Gastroesophageal sphincter (tissue), 4 donors: ENCODE measurements around the gene RALGPS1. TPM values are rescaled to one million over a fixed set of nuclear protein-coding genes. Genes with fewer than 3 reads are reported as not detected.

Source experiments
- ATAC-seq: fragments of 150-250 bp; one replicate; pipeline ENCODE4 v1.9.1; 2016; ENCODE audit warnings: mild to moderate bottlenecking, moderate library complexity
- H3K27ac ChIP-seq, 4 donors: fragments of 200-600 bp; sonication (generic) in 3 of 4; 1 replicate in 3 of 4; 2 replicates in 1 of 4; pipeline ENCODE4 v1.5.1; 2016 to 2019
- H3K27me3 ChIP-seq: fragments of 200-600 bp; sonication (generic); one replicate; pipeline ENCODE4 v1.5.1; 2019
- H3K36me3 ChIP-seq, 2 donors: fragments of 200-600 bp; sonication (generic); one replicate each; pipeline ENCODE4 v1.5.1; 2019; ENCODE audit warnings: control low read depth in 1 of 2
- H3K4me1 ChIP-seq, 3 donors: fragments of 200-600 bp; sonication (generic); 1 replicate in 2 of 3; 2 replicates in 1 of 3; pipeline ENCODE4 v1.5.1; 2016 to 2019; ENCODE audit warnings: control low read depth in 2 of 3
- H3K4me3 ChIP-seq, 2 donors: fragments of 200-600 bp; sonication (generic); one replicate each; pipeline ENCODE4 v1.5.1; 2019; ENCODE audit warnings: mild to moderate bottlenecking in 1 of 2, moderate library complexity in 1 of 2
- H3K9me3 ChIP-seq, 3 donors: fragments of 200-600 bp; sonication (generic); one replicate each; pipeline ENCODE4 v1.5.1; 2017 to 2019; ENCODE audit warnings: control low read depth in 2 of 3
- EP300 ChIP-seq: sonication (generic); formaldehyde crosslinking; IDR thresholded peaks from one replicate; pipeline ENCODE4 v1.6.1; 2017; ENCODE audit warnings: antibody characterized with exemption, mild to moderate bottlenecking
- POLR2A ChIP-seq, 2 donors: fragments of 450-650 bp; IDR thresholded peaks; one replicate each; pipeline ENCODE4 v1.6.1; 2017; ENCODE audit warnings: antibody characterized with exemption in 2 of 2, mild to moderate bottlenecking in 2 of 2, moderate library complexity in 1 of 2
- POLR2AphosphoS5 ChIP-seq: sonication (generic); formaldehyde crosslinking; IDR thresholded peaks from one replicate; pipeline ENCODE4 v1.6.1; 2017; ENCODE audit warnings: antibody characterized with exemption
- WGBS, 2 donors: methylation state at CpG; one replicate each; pipeline ENCODE4 v1.1.5; 2018; ENCODE audit warnings: low coverage in 1 of 2; 5-methylcytosine and 5-hydroxymethylcytosine counted together
- total RNA-seq, 4 donors: library from RNA; depleted of rRNA; stranded (reverse); fragments of >200 nt; gene quantifications; one replicate each; pipeline ENCODE4 v1.1.0, GENCODE V29; 2016
- TF ChIP-seq, protein P1 (sequence below), 4 experiments: fragments of 200-600 bp in 2 of 4; fragments of 450-650 bp in 2 of 4; sonication (generic) in 1 of 4; IDR thresholded peaks; one replicate each; pipeline ENCODE4 v1.5.1; 2017 to 2019; ENCODE audit warnings: antibody characterized with exemption in 4 of 4, mild to moderate bottlenecking in 2 of 4, moderate library complexity in 2 of 4

Gene RALGPS1
- total RNA-seq, 4 donors from 2014 or later, result 5.9 to 17.4 (median 11.3) TPM

DNA sequence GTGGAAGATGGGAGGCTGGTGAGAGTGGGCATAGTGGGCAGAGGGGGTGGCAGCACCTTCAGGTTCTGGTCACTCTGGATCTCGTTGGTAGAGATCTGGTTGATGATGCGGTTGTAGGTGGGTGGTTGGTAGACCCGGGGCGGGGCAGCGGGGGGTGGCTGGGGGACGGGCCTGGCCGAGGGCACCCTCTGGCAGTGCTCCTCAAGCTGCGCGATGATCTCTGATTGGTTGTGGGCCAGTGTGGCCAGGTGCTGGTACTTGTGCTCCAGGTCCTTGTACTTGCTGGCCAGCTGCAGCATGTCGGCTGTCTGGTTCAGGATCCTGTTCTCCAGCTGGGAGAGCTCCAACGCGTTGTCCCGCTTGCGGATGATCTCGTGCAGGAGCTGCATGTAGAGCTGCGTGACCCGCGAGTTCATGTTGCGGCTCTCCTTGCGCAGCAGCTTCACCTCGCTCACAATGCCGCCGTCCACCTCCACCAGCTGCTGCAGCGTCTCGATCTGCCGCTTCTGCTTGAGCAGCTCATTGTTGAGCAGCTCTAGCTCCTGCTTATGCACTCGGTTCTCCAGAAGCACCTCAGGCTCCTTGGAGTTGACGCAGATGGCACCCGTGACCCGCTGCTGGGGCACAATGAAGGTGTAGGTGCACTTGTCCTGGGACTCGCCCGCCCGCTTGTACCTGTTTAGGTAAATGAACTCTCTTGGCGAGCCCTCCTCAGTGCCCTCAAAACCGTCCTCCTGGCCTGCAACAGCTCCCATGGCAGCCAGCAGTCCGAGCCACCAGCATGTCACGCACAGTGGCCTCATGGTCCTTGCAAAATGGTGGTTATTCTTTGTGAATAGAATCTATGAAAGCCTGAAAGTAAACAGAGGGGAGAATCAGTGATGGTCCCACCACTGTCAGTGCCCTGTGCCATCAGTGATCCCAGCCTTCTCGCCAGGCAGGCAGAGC, 193.6 kb downstream of the RALGPS1 start:
- Histone ChIP-seq H3K27me3 (no peaks in the 10 kb centered on the region), H3K36me3 (peaks cover 0 to 11% of the 10 kb centered on the region in 2 donors), H3K9me3 (no peaks in the 10 kb centered on the region), H3K27ac (peak overlapping the region in 3 of 4 donors; percentile 16 to 69 (median 66)), H3K4me3 (no peak overlapping the region), H3K4me1 (peaks cover 5 to 89% (median 12%) of the 10 kb centered on the region in 3 donors)
- WGBS, 2 donors, result 67 to 100% methylated on average over 1 to 5 of the region's 38 CpGs
- peak; percentile 22 for TF ChIP-seq POLR2AphosphoS5
- TF ChIP-seq, protein P1, sequence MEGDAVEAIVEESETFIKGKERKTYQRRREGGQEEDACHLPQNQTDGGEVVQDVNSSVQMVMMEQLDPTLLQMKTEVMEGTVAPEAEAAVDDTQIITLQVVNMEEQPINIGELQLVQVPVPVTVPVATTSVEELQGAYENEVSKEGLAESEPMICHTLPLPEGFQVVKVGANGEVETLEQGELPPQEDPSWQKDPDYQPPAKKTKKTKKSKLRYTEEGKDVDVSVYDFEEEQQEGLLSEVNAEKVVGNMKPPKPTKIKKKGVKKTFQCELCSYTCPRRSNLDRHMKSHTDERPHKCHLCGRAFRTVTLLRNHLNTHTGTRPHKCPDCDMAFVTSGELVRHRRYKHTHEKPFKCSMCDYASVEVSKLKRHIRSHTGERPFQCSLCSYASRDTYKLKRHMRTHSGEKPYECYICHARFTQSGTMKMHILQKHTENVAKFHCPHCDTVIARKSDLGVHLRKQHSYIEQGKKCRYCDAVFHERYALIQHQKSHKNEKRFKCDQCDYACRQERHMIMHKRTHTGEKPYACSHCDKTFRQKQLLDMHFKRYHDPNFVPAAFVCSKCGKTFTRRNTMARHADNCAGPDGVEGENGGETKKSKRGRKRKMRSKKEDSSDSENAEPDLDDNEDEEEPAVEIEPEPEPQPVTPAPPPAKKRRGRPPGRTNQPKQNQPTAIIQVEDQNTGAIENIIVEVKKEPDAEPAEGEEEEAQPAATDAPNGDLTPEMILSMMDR (IDR thresholded peaks at IDR 0.05), result no peak
- TF ChIP-seq EP300, result no peak
- TF ChIP-seq POLR2A (IDR thresholded peaks at IDR 0.05), result no peak
- no peak for ATAC-seq

DNA sequence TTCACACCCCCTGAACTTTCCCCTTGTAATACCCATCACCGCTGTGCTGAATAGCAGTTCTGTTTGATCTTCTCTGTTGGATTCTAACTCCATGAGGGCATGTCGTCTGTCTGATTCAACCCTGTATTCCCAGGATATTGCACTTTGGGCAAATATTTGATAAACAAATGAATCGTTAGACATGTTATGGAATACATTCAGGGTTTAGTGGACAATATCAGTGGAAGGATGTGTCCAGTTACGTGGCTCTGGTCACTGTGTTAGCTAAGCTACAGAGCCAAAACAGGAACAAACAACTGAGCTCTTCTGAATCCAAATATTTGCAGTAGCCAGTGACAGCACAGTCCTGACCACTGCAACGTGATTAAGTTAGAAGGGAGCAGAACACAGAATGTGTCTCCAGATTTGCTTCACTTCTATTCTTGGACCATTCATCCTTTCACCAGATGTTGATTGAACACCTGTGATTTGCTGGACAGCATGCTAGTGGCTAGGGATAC, 194.7 kb downstream of the RALGPS1 start:
- no peaks in the 10 kb centered on the region for H3K27me3 ChIP-seq
- no peak overlapping the region for H3K4me3 ChIP-seq
- no peak for TF ChIP-seq EP300
- TF ChIP-seq POLR2AphosphoS5, result no peak
- no peak for TF ChIP-seq POLR2A (IDR thresholded peaks at IDR 0.05)
- TF ChIP-seq, protein P1 (IDR thresholded peaks at IDR 0.05), result no peak
- 40 to 48% methylated on average over 4 to 5 of the region's 5 CpGs for WGBS, 2 donors
- ATAC-seq, result peak; percentile 26
- no peaks in the 10 kb centered on the region for H3K9me3 ChIP-seq
- H3K4me1 ChIP-seq, result peaks cover 5 to 86% (median 13%) of the 10 kb centered on the region in 3 donors
- H3K27ac ChIP-seq, result peak overlapping the region in 3 of 4 donors; percentile 16 to 66 (median 21)
- H3K36me3 ChIP-seq, result peaks cover 0 to 11% of the 10 kb centered on the region in 2 donors

DNA sequence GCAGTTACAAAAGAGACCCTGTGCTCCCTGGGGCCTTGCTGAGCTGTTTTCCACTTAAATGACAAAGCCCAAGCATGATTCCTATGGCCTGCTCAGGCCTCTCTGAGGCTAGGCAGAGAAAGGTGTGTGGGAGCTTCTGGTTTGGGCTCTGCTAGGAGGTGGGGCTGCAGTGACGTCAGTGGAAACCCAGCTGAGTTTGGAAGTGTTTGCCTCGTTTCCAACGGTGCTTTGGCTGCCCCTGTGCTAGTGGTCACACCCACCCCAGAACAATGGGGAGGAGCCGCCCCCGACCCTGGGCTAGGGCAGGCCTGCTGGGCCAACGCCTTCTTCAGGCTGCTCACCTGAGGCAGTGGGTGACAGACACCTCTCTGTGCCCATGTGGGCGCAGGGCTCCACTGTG, 197.5 kb downstream of the RALGPS1 start:
- no CpG with 5 or more reads among the region's 7 CpGs for WGBS, 2 donors
- no peaks in the 10 kb centered on the region for H3K9me3 ChIP-seq
- no peaks in the 10 kb centered on the region for H3K27me3 ChIP-seq
- no peak for TF ChIP-seq POLR2AphosphoS5
- no peak for TF ChIP-seq POLR2A (IDR thresholded peaks at IDR 0.05)
- TF ChIP-seq, protein P1 (IDR thresholded peaks at IDR 0.05), result no peak
- no peak for TF ChIP-seq EP300
- H3K36me3 ChIP-seq, result peaks cover 0 to 11% of the 10 kb centered on the region in 2 donors
- H3K4me3 ChIP-seq, result no peak overlapping the region
- H3K27ac ChIP-seq, result peak overlapping the region in 3 of 4 donors; percentile 25 to 44 (median 40)
- peaks cover 5 to 66% (median 13%) of the 10 kb centered on the region in 3 donors for H3K4me1 ChIP-seq
- ATAC-seq, result peak; percentile 48

DNA sequence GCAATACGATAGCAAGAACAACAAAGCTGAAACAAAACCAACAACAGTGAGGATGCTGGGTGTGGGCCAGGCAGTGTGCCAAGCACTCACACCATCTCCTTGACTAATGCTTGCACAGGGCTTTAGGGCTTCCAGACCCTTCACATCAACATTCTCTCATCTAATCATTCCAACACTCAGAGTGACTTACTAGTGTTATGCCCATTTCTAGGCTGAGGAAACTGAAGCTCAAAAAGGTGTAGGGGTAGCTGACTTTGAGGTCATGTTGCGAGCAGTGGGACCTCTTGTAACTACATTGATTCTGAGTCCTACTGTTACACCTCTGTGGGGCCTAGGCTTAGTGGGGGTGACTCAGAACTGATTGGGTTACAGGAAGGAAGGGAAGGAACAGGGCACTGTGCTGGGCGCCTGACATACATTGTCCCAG, 198.2 kb downstream of the RALGPS1 start:
- peaks cover 0 to 8% of the 10 kb centered on the region in 2 donors for H3K36me3 ChIP-seq
- peaks cover 0 to 66% (median 13%) of the 10 kb centered on the region in 3 donors for H3K4me1 ChIP-seq
- WGBS, 2 donors, result 72 to 100% methylated on average over 1 to 3 of the region's 3 CpGs
- H3K27me3 ChIP-seq, result no peaks in the 10 kb centered on the region
- TF ChIP-seq, protein P1 (IDR thresholded peaks at IDR 0.05), result no peak
- TF ChIP-seq EP300, result no peak
- TF ChIP-seq POLR2AphosphoS5, result no peak
- no peak for TF ChIP-seq POLR2A (IDR thresholded peaks at IDR 0.05)
- H3K27ac ChIP-seq, result peak overlapping the region in 2 of 4 donors; percentile 25 to 44
- H3K9me3 ChIP-seq, result no peaks in the 10 kb centered on the region
- ATAC-seq, result no peak
- no peak overlapping the region for H3K4me3 ChIP-seq
